ENCODE measurements around the gene MT1A.

GRCh38 chr16:56630134-56630533 is 8.3 kb upstream of the MT1A start:
- TF ChIP-seq CTCF (IDR thresholded peaks at IDR 0.05), result no peak
- no peak for TF ChIP-seq POLR2A (IDR thresholded peaks at IDR 0.05)

All from thyroid gland (tissue), 4 donors.